GM10266 (cell line): Measurements from ENCODE around the gene ACTMAP.

Experiments used
- DNase-seq: peaks from one replicate; pipeline ENCODE4 v3.0.0; 2012; ENCODE audit errors: extremely low spot score
- CTCF ChIP-seq: IDR thresholded peaks from 2 replicates; pipeline ENCODE4 v1.5.1; 2012; ENCODE audit warnings: mild to moderate bottlenecking, low read depth; ENCODE audit not compliant: control insufficient read depth, insufficient read depth; ENCODE audit errors: missing control alignments

Gene ACTMAP

GRCh38 chr19:40741527-40742390 is 8.5 kb downstream of the ACTMAP start:
- no peak for DNase-seq

GRCh38 chr19:40740747-40741146 is 9.5 kb downstream of the ACTMAP start:
- TF ChIP-seq CTCF, result no peak
- DNase-seq, result no peak

More at GRCh38 chr19:40741527-40742390, 8.5 kb downstream of the ACTMAP start:
- no peak for TF ChIP-seq CTCF

GRCh38 chr19:40739871-40740703 is 10.2 kb downstream of the ACTMAP start:
- DNase-seq, result no peak

GRCh38 chr19:40739030-40739839 is 11.0 kb downstream of the ACTMAP start:
- TF ChIP-seq CTCF, result no peak
- DNase-seq, result no peak

More at GRCh38 chr19:40739871-40740703, 10.2 kb downstream of the ACTMAP start:
- TF ChIP-seq CTCF, result no peak

- no peak for TF ChIP-seq CTCF
- DNase-seq, result no peak
Measured at GRCh38 chr19:40737102-40737644, 13.1 kb downstream of the ACTMAP start.

GRCh38 chr19:40736661-40737060 is 13.6 kb downstream of the ACTMAP start:
- no peak for DNase-seq
- no peak for TF ChIP-seq CTCF
